Measurements from ENCODE around the gene TROAP. TPM values are rescaled to one million over a fixed set of nuclear protein-coding genes. Genes with fewer than 3 reads are reported as not detected.

TROAP gene
- total and polyA plus RNA-seq, 9 of the 15 experiments (the other 6 are each of a cell fraction or from before 2014, with no cell fraction given) = 46.4 to 171 (median 59.8) TPM

DNA sequence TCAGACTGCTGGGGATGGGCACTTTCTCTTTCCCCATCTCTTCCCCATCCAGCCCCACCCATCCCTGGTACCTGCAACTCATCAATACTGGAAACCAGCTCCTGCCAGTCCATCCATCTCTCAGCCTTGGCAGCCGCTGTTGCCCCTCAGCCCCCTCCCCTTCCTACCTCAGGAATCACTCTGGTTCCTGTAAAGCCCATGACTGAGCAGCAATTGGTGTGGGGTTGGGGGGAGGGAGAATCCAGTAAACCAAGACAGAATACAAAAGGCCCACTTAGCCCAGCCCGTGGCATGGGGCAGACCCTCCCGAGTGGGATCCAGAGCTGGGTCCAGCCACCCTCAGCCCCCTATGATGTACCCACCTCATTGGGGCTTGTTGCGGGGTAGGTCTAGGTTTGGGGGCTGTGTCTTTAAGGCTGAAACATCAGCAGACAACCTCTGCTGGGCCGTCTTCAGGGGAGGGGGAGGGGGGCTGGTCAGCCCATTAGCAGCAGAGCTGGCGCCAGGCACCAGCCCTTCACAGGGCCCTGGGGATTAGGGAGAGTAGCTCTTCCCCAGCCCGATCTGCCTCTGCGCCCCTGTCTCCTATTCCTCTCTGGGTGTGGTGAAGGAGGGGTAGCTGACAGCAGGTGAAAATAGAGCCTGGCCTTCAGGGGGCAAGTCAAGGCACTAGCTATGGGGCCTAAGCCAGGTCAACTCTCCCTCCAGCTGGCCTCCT, 28.8 kb upstream of the TROAP start:
- no peaks in the 10 kb centered on the region for H4K20me1 ChIP-seq (replicated peaks; ENCODE audit: control insufficient read depth, insufficient read depth, low read length)
- H3K9me3 ChIP-seq (replicated peaks; ENCODE audit: control insufficient read depth, insufficient read depth, low read depth, low read length) = no peaks in the 10 kb centered on the region
- in situ Hi-C loops (cut with MboI) (no loop called here), intact Hi-C loops (cut with micrococcal nuclease) (no loop called here)
- H3K4me1 ChIP-seq (replicated peaks in 1 of 2; ENCODE audit: control insufficient read depth in 2 of 2, insufficient read depth in 2 of 2, low read length in 2 of 2) = peaks cover 9 to 54% of the 10 kb centered on the region in 2 experiments; a peak in 4 of 5 replicates
- H3K79me2 ChIP-seq (ENCODE audit: control insufficient read depth, insufficient read depth, low read length) = no peaks in the 10 kb centered on the region
- H3K9ac ChIP-seq (ENCODE audit: insufficient read depth in 1 of 2, low read depth in 2 of 2, low read length in 2 of 2) = no peak overlapping the region
- FAIRE-seq (no peak), DNase-seq (ENCODE audit: extremely low read depth in 1 of 4, low spot score in 3 of 4) (no peak), ATAC-seq (no peak)
- H3K4me3 ChIP-seq = no peak overlapping the region
- ChIA-PET POLR2A (interaction anchor here (0.5 to 2.8 kb wide), 15 partner anchors 10 to 261 kb away, joined by 3 to 20 read pairs (median 3); partner anchors contain the start of gene TROAP), CTCF (ENCODE audit: low intra/inter-chr PET ratio) (no interaction called here)
- TF ChIP-seq E2F6 (IDR thresholded peaks at IDR 0.05; ENCODE audit: borderline replicate concordance in 1 of 2, extremely low read depth in 1 of 2, insufficient read depth in 1 of 2, insufficient read length in 1 of 2, low read depth in 1 of 2, low read length in 1 of 2, poor library complexity in 1 of 2, severe bottlenecking in 1 of 2) (no peak), NFE2 (IDR thresholded peaks at IDR 0.05; ENCODE audit: low read depth) (no peak), JUN (IDR thresholded peaks at IDR 0.05; ENCODE audit: borderline replicate concordance, low read depth, low read length) (no peak), JUN (CRISPR knock-in tag; IDR thresholded peaks at IDR 0.05; ENCODE audit: borderline replicate concordance) (no peak), MTA3 (IDR thresholded peaks at IDR 0.05; ENCODE audit: borderline replicate concordance) (no peak), ZNF584 (CRISPR knock-in tag; IDR thresholded peaks at IDR 0.05; ENCODE audit: low read depth) (no peak), ZNF583 (CRISPR knock-in tag; IDR thresholded peaks at IDR 0.05) (no peak), FOXM1 (IDR thresholded peaks at IDR 0.05; ENCODE audit: low read depth) (no peak), FOXM1 (CRISPR knock-in tag; IDR thresholded peaks at IDR 0.05; ENCODE audit: low read depth) (no peak), ZBTB49 (CRISPR knock-in tag; IDR thresholded peaks at IDR 0.05; ENCODE audit: borderline replicate concordance) (no peak), CSDE1 (IDR thresholded peaks at IDR 0.05) (no peak), POLR3G (IDR thresholded peaks at IDR 0.05; ENCODE audit: extremely low read depth, insufficient read length, insufficient replicate concordance) (no peak), THRAP3 (IDR thresholded peaks at IDR 0.05; ENCODE audit: borderline replicate concordance) (no peak), TBP (optimal IDR thresholded peaks at IDR 0.05; ENCODE audit: low read depth, low read length) (no peak), SMAD2 (IDR thresholded peaks at IDR 0.05; ENCODE audit: low read depth, low read length) (no peak)
- H3K4me2 ChIP-seq (ENCODE audit: insufficient read depth, low read length) = no peak overlapping the region
- H3K27me3 ChIP-seq (ENCODE audit: control insufficient read depth in 2 of 2, insufficient read depth in 2 of 2, low read length in 2 of 2) = no peaks in the 10 kb centered on the region
- WGBS (ENCODE audit: insufficient coverage, low coverage, missing lambda C conversion rate) = 28% methylated on average over 4 of the region's 8 CpGs
- no peak overlapping the region for H2AFZ ChIP-seq (ENCODE audit: low read depth, low read length)
- H3K27ac ChIP-seq (ENCODE audit: extremely low read depth, low read depth, low read length) = no peak overlapping the region
- H3K9me1 ChIP-seq (ENCODE audit: control insufficient read depth, insufficient read depth, low read length) = peaks cover 10% of the 10 kb centered on the region
- no TSS peak for BruUV-seq (replicated peaks)
- no peaks in the 10 kb centered on the region for H3K36me3 ChIP-seq (ENCODE audit: control insufficient read depth, insufficient read depth, low read length)

All from K562 (cell line).